ENCODE data around the gene SORL1.

DNA sequence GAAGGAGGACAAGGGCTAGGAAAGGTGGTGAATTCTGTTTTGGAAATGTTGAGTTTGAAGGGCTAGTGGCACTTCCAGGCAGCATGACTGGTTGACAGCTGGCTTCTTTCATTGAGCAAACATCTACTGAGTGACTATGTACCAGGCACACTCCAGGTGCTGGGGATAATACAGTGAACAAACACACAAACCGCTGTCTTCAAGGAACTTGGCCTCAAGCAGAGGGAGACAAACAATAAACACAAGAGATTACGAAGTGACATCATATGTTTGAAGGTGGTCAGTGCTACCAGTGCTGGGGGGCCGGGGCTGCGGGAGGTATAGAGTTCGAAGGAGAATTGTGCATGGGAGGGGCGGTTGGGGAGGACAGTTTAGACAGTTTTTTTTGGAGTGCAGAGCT is 197.7 kb downstream of the SORL1 start:
- TF ChIP-seq RXRA (IDR thresholded peaks at IDR 0.05; ENCODE audit: insufficient read depth, low read depth, low read length), result no peak
- TF ChIP-seq, protein P1, sequence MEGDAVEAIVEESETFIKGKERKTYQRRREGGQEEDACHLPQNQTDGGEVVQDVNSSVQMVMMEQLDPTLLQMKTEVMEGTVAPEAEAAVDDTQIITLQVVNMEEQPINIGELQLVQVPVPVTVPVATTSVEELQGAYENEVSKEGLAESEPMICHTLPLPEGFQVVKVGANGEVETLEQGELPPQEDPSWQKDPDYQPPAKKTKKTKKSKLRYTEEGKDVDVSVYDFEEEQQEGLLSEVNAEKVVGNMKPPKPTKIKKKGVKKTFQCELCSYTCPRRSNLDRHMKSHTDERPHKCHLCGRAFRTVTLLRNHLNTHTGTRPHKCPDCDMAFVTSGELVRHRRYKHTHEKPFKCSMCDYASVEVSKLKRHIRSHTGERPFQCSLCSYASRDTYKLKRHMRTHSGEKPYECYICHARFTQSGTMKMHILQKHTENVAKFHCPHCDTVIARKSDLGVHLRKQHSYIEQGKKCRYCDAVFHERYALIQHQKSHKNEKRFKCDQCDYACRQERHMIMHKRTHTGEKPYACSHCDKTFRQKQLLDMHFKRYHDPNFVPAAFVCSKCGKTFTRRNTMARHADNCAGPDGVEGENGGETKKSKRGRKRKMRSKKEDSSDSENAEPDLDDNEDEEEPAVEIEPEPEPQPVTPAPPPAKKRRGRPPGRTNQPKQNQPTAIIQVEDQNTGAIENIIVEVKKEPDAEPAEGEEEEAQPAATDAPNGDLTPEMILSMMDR (IDR thresholded peaks at IDR 0.05; ENCODE audit: control extremely low read depth in 1 of 3, insufficient read depth in 1 of 3, low read depth in 1 of 3, low read length in 3 of 3), result no peak
- TF ChIP-seq TBP (IDR thresholded peaks at IDR 0.05; ENCODE audit: low read depth, low read length), result no peak
- no peak for TF ChIP-seq YY1 (IDR thresholded peaks at IDR 0.05; ENCODE audit: low read depth, low read length)
- TF ChIP-seq RNF2 (IDR thresholded peaks at IDR 0.05; ENCODE audit: borderline replicate concordance, low read depth, low read length, missing control alignments, poor library complexity, severe bottlenecking), result no peak
- TF ChIP-seq POLR2A (IDR thresholded peaks at IDR 0.05; ENCODE audit: control extremely low read depth in 1 of 2, low read depth in 2 of 2, low read length in 2 of 2), result no peak
- TF ChIP-seq EGR1 (IDR thresholded peaks at IDR 0.05; ENCODE audit: borderline replicate concordance, low read depth, low read length), result no peak
- TF ChIP-seq SRF (IDR thresholded peaks at IDR 0.05; ENCODE audit: low read depth, low read length), result no peak
- no peak for TF ChIP-seq SIN3A (conservative IDR thresholded peaks at IDR 0.05 in 1 of 2, IDR thresholded peaks at IDR 0.05 in 1 of 2; ENCODE audit: low read depth in 1 of 2, low read length in 2 of 2)
- TF ChIP-seq TAF1 (IDR thresholded peaks at IDR 0.05; ENCODE audit: low read depth, low read length), result no peak

All from H1 (cell line).